Erythroblast (primary cell): Measurements from ENCODE around the gene EEPD1.

Source experiments
- DNase-seq, 2 experiments: peaks; one replicate each; lab custom pipeline; 2025; lab: John Stamatoyannopoulos, UW
- GATA1 ChIP-seq: IDR thresholded peaks from 2 replicates; pipeline ENCODE4 v1.6.1; 2011; ENCODE audit warnings: low read depth, mild to moderate bottlenecking, control low read depth, low read length, moderate library complexity
- POLR2A ChIP-seq: IDR thresholded peaks from 2 replicates; pipeline ENCODE4 v1.6.1; 2011; ENCODE audit warnings: mild to moderate bottlenecking, low read length

EEPD1 gene

GRCh38 chr7:36338256-36338655, 185.2 kb downstream of the EEPD1 start:
- no peak for TF ChIP-seq GATA1
- TF ChIP-seq POLR2A = no peak
- no peak for DNase-seq

- TF ChIP-seq POLR2A = no peak
- TF ChIP-seq GATA1 = no peak
- no peak for DNase-seq
These were observed 190.5 kb downstream of the EEPD1 start for GRCh38 chr7:36343548-36343947.

GRCh38 chr7:36344622-36345021, 191.6 kb downstream of the EEPD1 start:
- TF ChIP-seq POLR2A = no peak
- TF ChIP-seq GATA1 = no peak
- no peak for DNase-seq

GRCh38 chr7:36346260-36346831, 193.3 kb downstream of the EEPD1 start:
- no peak for DNase-seq
- TF ChIP-seq POLR2A (no peak), GATA1 (no peak)

GRCh38 chr7:36348256-36348655, 195.2 kb downstream of the EEPD1 start:
- DNase-seq = no peak
- TF ChIP-seq POLR2A = no peak
- no peak for TF ChIP-seq GATA1

- no peak for TF ChIP-seq POLR2A
- no peak for TF ChIP-seq GATA1
- no peak for DNase-seq
These were observed 195.7 kb downstream of the EEPD1 start for GRCh38 chr7:36348771-36349170.

GRCh38 chr7:36349626-36350025, 196.6 kb downstream of the EEPD1 start:
- TF ChIP-seq POLR2A (no peak), GATA1 (no peak)
- DNase-seq = no peak
